SU-DHL-6 (cell line): ENCODE data around the gene RPS6KA3.

ENCODE experiments used
- EZH2phosphoT487 ChIP-seq: fragments of 200-600 bp; sonication (generic), shearing (Covaris generic); conservative IDR thresholded peaks from 2 replicates; pipeline ENCODE4 v1.6.1; 2018; ENCODE audit warnings: mild to moderate bottlenecking, antibody characterized with exemption, low read length, moderate library complexity, mixed read lengths
- TF ChIP-seq, protein P1 (sequence below): fragments of 200-600 bp; sonication (generic); IDR thresholded peaks from one replicate; pipeline ENCODE4 v1.5.1; 2017; ENCODE audit warnings: antibody characterized with exemption, mild to moderate bottlenecking, low read length, moderate library complexity; ENCODE audit not compliant: insufficient read depth, poor library complexity, severe bottlenecking

DNA sequence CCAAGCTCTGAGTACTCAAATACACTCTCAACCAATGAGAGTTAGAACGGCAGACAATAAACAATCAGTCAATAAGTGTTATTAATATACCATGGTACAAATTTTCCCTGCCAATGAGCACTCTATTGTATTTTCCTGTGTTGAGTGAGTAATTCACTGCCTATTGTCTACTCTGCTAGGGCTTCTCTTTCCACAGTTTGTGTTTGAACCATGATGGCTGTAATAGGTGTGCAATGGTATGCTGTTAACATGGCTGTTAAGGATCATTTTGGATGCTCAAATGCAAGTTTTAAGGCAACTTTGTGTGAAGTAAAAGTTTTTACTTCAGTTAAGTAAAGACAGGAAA lies 41.2 kb downstream of the RPS6KA3 start:
- TF ChIP-seq, protein P1, sequence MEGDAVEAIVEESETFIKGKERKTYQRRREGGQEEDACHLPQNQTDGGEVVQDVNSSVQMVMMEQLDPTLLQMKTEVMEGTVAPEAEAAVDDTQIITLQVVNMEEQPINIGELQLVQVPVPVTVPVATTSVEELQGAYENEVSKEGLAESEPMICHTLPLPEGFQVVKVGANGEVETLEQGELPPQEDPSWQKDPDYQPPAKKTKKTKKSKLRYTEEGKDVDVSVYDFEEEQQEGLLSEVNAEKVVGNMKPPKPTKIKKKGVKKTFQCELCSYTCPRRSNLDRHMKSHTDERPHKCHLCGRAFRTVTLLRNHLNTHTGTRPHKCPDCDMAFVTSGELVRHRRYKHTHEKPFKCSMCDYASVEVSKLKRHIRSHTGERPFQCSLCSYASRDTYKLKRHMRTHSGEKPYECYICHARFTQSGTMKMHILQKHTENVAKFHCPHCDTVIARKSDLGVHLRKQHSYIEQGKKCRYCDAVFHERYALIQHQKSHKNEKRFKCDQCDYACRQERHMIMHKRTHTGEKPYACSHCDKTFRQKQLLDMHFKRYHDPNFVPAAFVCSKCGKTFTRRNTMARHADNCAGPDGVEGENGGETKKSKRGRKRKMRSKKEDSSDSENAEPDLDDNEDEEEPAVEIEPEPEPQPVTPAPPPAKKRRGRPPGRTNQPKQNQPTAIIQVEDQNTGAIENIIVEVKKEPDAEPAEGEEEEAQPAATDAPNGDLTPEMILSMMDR, result no peak
- TF ChIP-seq EZH2phosphoT487, result no peak
